Measurements from ENCODE around the gene SPTLC3.

SPTLC3 gene

GRCh38 chr20:12976720-12977309 lies 32.0 kb upstream of the SPTLC3 start:
- H3K27me3 ChIP-seq (ENCODE audit: insufficient read depth, poor library complexity, severe bottlenecking): no peaks in the 10 kb centered on the region
- H3K27ac ChIP-seq (replicated peaks): no peak overlapping the region
- H3K4me3 ChIP-seq (replicated peaks; ENCODE audit: insufficient read depth, low read length): no peak overlapping the region
- TF ChIP-seq POLR2AphosphoS5 (IDR thresholded peaks at IDR 0.05; ENCODE audit: low read depth) (no peak), GABPA (IDR thresholded peaks at IDR 0.05; ENCODE audit: low read depth) (no peak), CTCF (IDR thresholded peaks at IDR 0.05; ENCODE audit: insufficient read depth, low read length) (no peak), SPI1 (IDR thresholded peaks at IDR 0.05; ENCODE audit: borderline replicate concordance, low read depth) (no peak), REST (IDR thresholded peaks at IDR 0.05; ENCODE audit: insufficient replicate concordance, low read depth) (no peak)
- no peak for DNase-seq (ENCODE audit: low read depth in 1 of 2, low spot score in 1 of 2)

- Histone ChIP-seq H3K4me3 (replicated peaks; ENCODE audit: insufficient read depth, low read length) (no peak overlapping the region), H3K27ac (replicated peaks) (no peak overlapping the region), H3K27me3 (ENCODE audit: insufficient read depth, poor library complexity, severe bottlenecking) (no peaks in the 10 kb centered on the region)
- no peak for TF ChIP-seq SPI1 (IDR thresholded peaks at IDR 0.05; ENCODE audit: borderline replicate concordance, low read depth)
- TF ChIP-seq REST (IDR thresholded peaks at IDR 0.05; ENCODE audit: insufficient replicate concordance, low read depth): no peak
- no peak for TF ChIP-seq CTCF (IDR thresholded peaks at IDR 0.05; ENCODE audit: insufficient read depth, low read length)
- no peak for TF ChIP-seq POLR2AphosphoS5 (IDR thresholded peaks at IDR 0.05; ENCODE audit: low read depth)
- TF ChIP-seq GABPA (IDR thresholded peaks at IDR 0.05; ENCODE audit: low read depth): no peak
- DNase-seq (ENCODE audit: low read depth in 1 of 2, low spot score in 1 of 2): no peak
Measured at GRCh38 chr20:12977328-12978125, 31.2 kb upstream of the SPTLC3 start.

- DNase-seq (ENCODE audit: low read depth in 1 of 2, low spot score in 1 of 2): no peak
- Histone ChIP-seq H3K27me3 (ENCODE audit: insufficient read depth, poor library complexity, severe bottlenecking) (no peaks in the 10 kb centered on the region), H3K4me3 (replicated peaks; ENCODE audit: insufficient read depth, low read length) (no peak overlapping the region), H3K27ac (replicated peaks) (no peak overlapping the region)
- no peak for TF ChIP-seq CTCF (IDR thresholded peaks at IDR 0.05; ENCODE audit: insufficient read depth, low read length)
- no peak for TF ChIP-seq GABPA (IDR thresholded peaks at IDR 0.05; ENCODE audit: low read depth)
- TF ChIP-seq REST (IDR thresholded peaks at IDR 0.05; ENCODE audit: insufficient replicate concordance, low read depth): no peak
- no peak for TF ChIP-seq POLR2AphosphoS5 (IDR thresholded peaks at IDR 0.05; ENCODE audit: low read depth)
- no peak for TF ChIP-seq SPI1 (IDR thresholded peaks at IDR 0.05; ENCODE audit: borderline replicate concordance, low read depth)
Measured at GRCh38 chr20:12978126-12978394, 30.7 kb upstream of the SPTLC3 start.

Data from HL-60 (cell line).